HepG2 (cell line): ENCODE results near the gene C14orf93. TPM values are rescaled to one million over a fixed set of nuclear protein-coding genes. Genes with fewer than 3 reads are reported as not detected.

Experiments used
- ATAC-seq: fragments of 200-7000 bp; cut with Tn5 transposase; 3 replicates; pipeline ENCODE4 v1.9.1; 2020; ENCODE audit warnings: mild to moderate bottlenecking, moderate library complexity
- BruUV-seq: library from RNA; stranded (reverse); fragments of 400-500 nt; replicated peaks from 2 replicates; lab custom pipeline; 2021; lab: Mats Ljungman, UMichigan
- CTCF ChIA-PET: fragments of 300-600 bp; formaldehyde crosslinking; extraction: SDS; loops from one replicate; lab custom pipeline; 2021; ENCODE audit warnings: low total read pairs, inconsistent platforms, low intra/inter-chr PET ratio; lab: Yijun Ruan, JAX
- POLR2A ChIA-PET: fragments of 350-600 bp; sonication (Branson Sonifier 250); formaldehyde crosslinking; loops from one replicate; lab custom pipeline; 2020; ENCODE audit warnings: antibody characterized with exemption, inconsistent platforms; lab: Yijun Ruan, JAX
- DNase-seq: peaks from one replicate; pipeline ENCODE4 v3.0.0-alpha.2; 2015; ENCODE audit warnings: low spot score
- FAIRE-seq: peaks from 3 replicates; lab custom pipeline; 2011; peaks lifted over from hg19 to GRCh38; lab: Jason Lieb, UNC
- H2AFZ ChIP-seq: one replicate; pipeline ENCODE4 v1.6.1; 2011; ENCODE audit warnings: low read length, inconsistent platforms
- H3K27ac ChIP-seq: fragments of 300-600 bp; 3 replicates; pipeline ENCODE4 v1.8.0; 2011; ENCODE audit warnings: mixed run types, mild to moderate bottlenecking, mixed read lengths, low read length, inconsistent platforms; ENCODE audit not compliant: insufficient read depth; ENCODE audit errors: extremely low read length
- H3K27me3 ChIP-seq, 2 experiments: fragments of 200-600 bp in 1 of 2; 2 replicates in 1 of 2; 3 replicates in 1 of 2; pipeline versions ENCODE4 v1.6.0 to v1.8.0; 2011; ENCODE audit warnings: low read length in 2 of 2, mild to moderate bottlenecking in 2 of 2, moderate library complexity in 2 of 2, inconsistent platforms in 1 of 2; ENCODE audit not compliant: insufficient read depth in 2 of 2, control insufficient read depth in 1 of 2
- H3K36me3 ChIP-seq, 2 experiments: fragments of 200-600 bp in 1 of 2; replicated peaks in 1 of 2; 2 replicates in 1 of 2; 3 replicates in 1 of 2; pipeline versions ENCODE4 v1.5.1 to v1.8.0; 2011; ENCODE audit warnings: low read length in 2 of 2, inconsistent platforms in 1 of 2; ENCODE audit not compliant: insufficient read depth in 2 of 2, control insufficient read depth in 1 of 2
- H3K4me1 ChIP-seq: 2 replicates; pipeline ENCODE4 v1.5.1; 2012; ENCODE audit warnings: low read length, inconsistent platforms; ENCODE audit not compliant: insufficient read depth
- H3K4me2 ChIP-seq: 2 replicates; pipeline ENCODE4 v1.6.0; 2011; ENCODE audit warnings: low read depth, low read length, inconsistent platforms
- H3K4me3 ChIP-seq, 3 experiments: fragments of 200-600 bp in 1 of 3; sonication (generic), shearing (Covaris generic) in 1 of 3; replicated peaks in 1 of 3; 2 replicates each; pipeline ENCODE4 v1.5.1; 2011 to 2016; ENCODE audit warnings: low read length in 3 of 3, inconsistent platforms in 2 of 3, low read depth in 2 of 3, mild to moderate bottlenecking in 2 of 3, control low read depth in 1 of 3, mixed read lengths in 1 of 3; ENCODE audit not compliant: insufficient read depth in 1 of 3
- H3K79me2 ChIP-seq: one replicate; pipeline ENCODE4 v1.6.1; 2011; ENCODE audit warnings: low read length, inconsistent platforms; ENCODE audit not compliant: insufficient read depth
- H3K9ac ChIP-seq: 2 replicates; pipeline ENCODE4 v1.6.0; 2011; ENCODE audit warnings: mild to moderate bottlenecking, low read depth, low read length, inconsistent platforms; ENCODE audit not compliant: insufficient read depth
- H3K9me3 ChIP-seq: 2 replicates; pipeline ENCODE4 v1.5.1; 2012; ENCODE audit warnings: mild to moderate bottlenecking, low read length
- H4K20me1 ChIP-seq: 2 replicates; pipeline ENCODE4 v1.6.0; 2011; ENCODE audit warnings: inconsistent platforms, mild to moderate bottlenecking, low read length, moderate library complexity; ENCODE audit not compliant: insufficient read depth
- AKAP8 ChIP-seq: sonication (generic); formaldehyde crosslinking; IDR thresholded peaks from 2 replicates; pipeline ENCODE4 v1.5.1; 2020; ENCODE audit warnings: mild to moderate bottlenecking, missing genetic modification reagents
- NONO ChIP-seq, 2 experiments: fragments of 450-650 bp in 1 of 2; sonication (generic) in 1 of 2; formaldehyde crosslinking in 1 of 2; IDR thresholded peaks in 1 of 2; conservative IDR thresholded peaks in 1 of 2; 2 replicates each; pipeline versions ENCODE4 v1.6.1 to v1.8.0; 2017 to 2022; ENCODE audit warnings: mild to moderate bottlenecking in 1 of 2, missing genetic modification reagents in 1 of 2, moderate library complexity in 1 of 2
- TSC22D2 ChIP-seq: sonication (generic); formaldehyde crosslinking; IDR thresholded peaks from 2 replicates; pipeline ENCODE4 v1.5.1; 2020; ENCODE audit warnings: missing genetic modification reagents, mild to moderate bottlenecking, borderline replicate concordance
- ZNF143 ChIP-seq: sonication (generic); formaldehyde crosslinking; IDR thresholded peaks from 2 replicates; pipeline ENCODE4 v1.4.0; 2020; ENCODE audit warnings: missing genetic modification reagents
- ZNF251 ChIP-seq: sonication (generic); formaldehyde crosslinking; IDR thresholded peaks from 2 replicates; pipeline ENCODE4 v1.9.0; 2021; ENCODE audit warnings: mild to moderate bottlenecking, missing genetic modification reagents
- ZNF263 ChIP-seq: sonication (generic); formaldehyde crosslinking; IDR thresholded peaks from 2 replicates; pipeline ENCODE4 v1.4.0; 2020; ENCODE audit warnings: missing genetic modification reagents
- ZNF607 ChIP-seq: sonication (generic); formaldehyde crosslinking; IDR thresholded peaks from 2 replicates; pipeline ENCODE4 v1.5.1; 2020; ENCODE audit warnings: missing genetic modification reagents, mild to moderate bottlenecking, borderline replicate concordance
- WGBS: methylation state at CpG from one replicate; pipeline ENCODE4 v1.1.6; 2017; ENCODE audit warnings: low lambda C conversion rate; 5-methylcytosine and 5-hydroxymethylcytosine counted together
- in situ Hi-C: cut with HindIII; loops from 2 replicates; pipeline ENCODE4 v1.10.0; 2017; ENCODE audit warnings: low pct_unique_long_range_greater_than_20kb; ENCODE audit not compliant: extremely low pct_ligation_motif_present
- intact Hi-C: fragments of 100-400 bp; cut with micrococcal nuclease; formaldehyde crosslinking; loops from one replicate; pipeline ENCODE4 v1.10.0; 2022; ENCODE audit not compliant: unreplicated experiment
- polyA plus RNA-seq, 8 experiments: library from polyadenylated mRNA; depleted of rRNA in 3 of 8; stranded (reverse) in 7 of 8; unstranded in 1 of 8; fragments of >200 nt; fragmentation: Illumina TruSeq in 4 of 8; extraction: Trizol in 4 of 8; gene quantifications; 2 replicates each; pipeline versions ENCODE4 v1.2.1 to v1.2.3, GENCODE V29; 2011 to 2016; ENCODE audit warnings: low read depth in 4 of 8, missing spikeins in 1 of 8, mixed read lengths in 1 of 8; ENCODE audit not compliant: insufficient read depth in 1 of 8
- total RNA-seq, 5 experiments: library from RNA; depleted of rRNA; stranded (reverse); fragments of >200 nt; fragmentation: Illumina TruSeq; extraction: Trizol; gene quantifications; 2 replicates each; pipeline ENCODE4 v1.2.3, GENCODE V29; 2016; ENCODE audit warnings: low read depth in 1 of 5
- TF ChIP-seq, protein P1 (sequence below): sonication (generic); formaldehyde crosslinking; IDR thresholded peaks from 2 replicates; pipeline ENCODE4 v1.4.0; 2020; ENCODE audit warnings: missing genetic modification reagents, borderline replicate concordance
- TF ChIP-seq, protein P2 (sequence below): sonication (generic); formaldehyde crosslinking; IDR thresholded peaks from 2 replicates; pipeline ENCODE4 v1.4.0; 2020; ENCODE audit warnings: missing genetic modification reagents
- TF ChIP-seq, protein P3 (sequence below): IDR thresholded peaks from 2 replicates; pipeline ENCODE4 v1.6.1; 2012; ENCODE audit warnings: inconsistent platforms
- TF ChIP-seq, protein P4 (sequence below): sonication (generic); formaldehyde crosslinking; IDR thresholded peaks from 2 replicates; pipeline ENCODE4 v1.4.0; 2020; ENCODE audit warnings: missing genetic modification reagents, borderline replicate concordance

Gene C14orf93
- total and polyA plus RNA-seq, 2 of the 13 experiments (the other 11 are each of a cell fraction or from before 2014, with no cell fraction given): 11.4 to 22.5 TPM

DNA sequence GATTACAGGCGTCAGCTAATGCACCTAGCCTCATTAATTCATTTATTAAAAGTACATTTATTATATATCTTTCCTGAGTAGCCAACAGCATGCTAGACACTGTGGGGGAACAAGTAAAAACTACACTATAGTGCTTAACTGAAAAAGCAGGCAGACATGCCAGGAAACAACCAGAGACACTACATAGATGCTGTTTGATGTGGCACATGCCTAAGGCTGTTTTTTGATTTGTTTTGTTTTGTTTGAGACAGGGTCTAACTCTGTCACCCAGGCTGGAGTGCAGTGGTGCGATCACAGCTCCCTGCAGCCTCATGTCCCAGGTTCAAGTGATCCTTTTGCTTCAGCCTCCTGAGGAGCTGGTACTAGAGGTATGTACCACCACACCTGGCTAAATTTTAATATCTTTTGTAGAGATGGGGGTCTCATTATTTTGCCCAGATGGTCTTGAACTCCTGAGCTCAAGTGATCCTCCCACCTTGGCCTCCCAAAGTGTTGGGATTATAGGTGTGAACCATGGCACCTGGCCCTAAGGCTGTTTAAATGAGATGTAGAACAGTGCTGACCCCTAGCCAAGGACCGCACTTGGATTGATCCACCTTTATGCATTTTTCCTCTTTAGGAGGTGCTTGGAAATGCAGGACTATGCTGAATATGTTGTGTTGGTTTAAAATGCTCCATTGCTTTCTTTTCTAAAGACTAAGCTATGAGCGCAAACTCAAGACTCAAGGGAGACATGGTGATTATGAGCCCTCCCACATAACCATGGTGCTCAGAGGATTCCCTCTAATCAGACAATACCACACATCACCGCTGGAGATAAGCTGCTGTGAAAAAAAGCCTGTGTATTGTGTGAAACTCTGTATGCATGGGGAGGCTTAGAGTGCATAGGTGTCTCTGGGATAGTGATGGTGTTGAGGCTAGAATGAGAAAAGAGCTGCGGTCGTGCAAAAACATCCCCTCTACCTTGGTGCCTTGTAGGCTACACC, 10.5 kb upstream of the C14orf93 start:
- H3K27me3 ChIP-seq: no peaks in the 10 kb centered on the region
- peaks cover 4 to 10% of the 10 kb centered on the region in 2 experiments for H3K36me3 ChIP-seq
- no peaks in the 10 kb centered on the region for H3K9me3 ChIP-seq
- no peaks in the 10 kb centered on the region for H4K20me1 ChIP-seq
- no peak overlapping the region for H2AFZ ChIP-seq
- 96% methylated on average over 7 of the region's 7 CpGs for whole genome bisulfite sequencing
- ATAC-seq (peak; percentile 6), FAIRE-seq (no peak), DNase-seq (no peak)
- H3K9ac ChIP-seq: no peak overlapping the region
- H3K4me3 ChIP-seq: no peak overlapping the region
- intact Hi-C loops: no loop called here
- H3K79me2 ChIP-seq: no peaks in the 10 kb centered on the region
- no TSS peak for BruUV-seq
- CTCF ChIA-PET: no interaction called here
- H3K27ac ChIP-seq: no peak overlapping the region
- no peak overlapping the region for H3K4me2 ChIP-seq
- peaks cover 8% of the 10 kb centered on the region for H3K4me1 ChIP-seq
- in situ Hi-C loops: no loop called here
- POLR2A ChIA-PET: interaction anchor here (1.2 to 15.1 kb wide), 3 partner anchors 13 to 14 kb away, joined by 5 to 203 read pairs (median 5); partner anchors contain the start of gene PSMB5
- TF ChIP-seq ZNF607 (CRISPR knock-in tag): no peak
- TF ChIP-seq, protein P1, sequence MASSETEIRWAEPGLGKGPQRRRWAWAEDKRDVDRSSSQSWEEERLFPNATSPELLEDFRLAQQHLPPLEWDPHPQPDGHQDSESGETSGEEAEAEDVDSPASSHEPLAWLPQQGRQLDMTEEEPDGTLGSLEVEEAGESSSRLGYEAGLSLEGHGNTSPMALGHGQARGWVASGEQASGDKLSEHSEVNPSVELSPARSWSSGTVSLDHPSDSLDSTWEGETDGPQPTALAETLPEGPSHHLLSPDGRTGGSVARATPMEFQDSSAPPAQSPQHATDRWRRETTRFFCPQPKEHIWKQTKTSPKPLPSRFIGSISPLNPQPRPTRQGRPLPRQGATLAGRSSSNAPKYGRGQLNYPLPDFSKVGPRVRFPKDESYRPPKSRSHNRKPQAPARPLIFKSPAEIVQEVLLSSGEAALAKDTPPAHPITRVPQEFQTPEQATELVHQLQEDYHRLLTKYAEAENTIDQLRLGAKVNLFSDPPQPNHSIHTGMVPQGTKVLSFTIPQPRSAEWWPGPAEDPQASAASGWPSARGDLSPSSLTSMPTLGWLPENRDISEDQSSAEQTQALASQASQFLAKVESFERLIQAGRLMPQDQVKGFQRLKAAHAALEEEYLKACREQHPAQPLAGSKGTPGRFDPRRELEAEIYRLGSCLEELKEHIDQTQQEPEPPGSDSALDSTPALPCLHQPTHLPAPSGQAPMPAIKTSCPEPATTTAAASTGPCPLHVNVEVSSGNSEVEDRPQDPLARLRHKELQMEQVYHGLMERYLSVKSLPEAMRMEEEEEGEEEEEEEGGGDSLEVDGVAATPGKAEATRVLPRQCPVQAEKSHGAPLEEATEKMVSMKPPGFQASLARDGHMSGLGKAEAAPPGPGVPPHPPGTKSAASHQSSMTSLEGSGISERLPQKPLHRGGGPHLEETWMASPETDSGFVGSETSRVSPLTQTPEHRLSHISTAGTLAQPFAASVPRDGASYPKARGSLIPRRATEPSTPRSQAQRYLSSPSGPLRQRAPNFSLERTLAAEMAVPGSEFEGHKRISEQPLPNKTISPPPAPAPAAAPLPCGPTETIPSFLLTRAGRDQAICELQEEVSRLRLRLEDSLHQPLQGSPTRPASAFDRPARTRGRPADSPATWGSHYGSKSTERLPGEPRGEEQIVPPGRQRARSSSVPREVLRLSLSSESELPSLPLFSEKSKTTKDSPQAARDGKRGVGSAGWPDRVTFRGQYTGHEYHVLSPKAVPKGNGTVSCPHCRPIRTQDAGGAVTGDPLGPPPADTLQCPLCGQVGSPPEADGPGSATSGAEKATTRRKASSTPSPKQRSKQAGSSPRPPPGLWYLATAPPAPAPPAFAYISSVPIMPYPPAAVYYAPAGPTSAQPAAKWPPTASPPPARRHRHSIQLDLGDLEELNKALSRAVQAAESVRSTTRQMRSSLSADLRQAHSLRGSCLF (CRISPR knock-in tag): no peak
- no peak for TF ChIP-seq NONO (IDR thresholded peaks at IDR 0.05)
- TF ChIP-seq NONO (CRISPR knock-in tag; conservative IDR thresholded peaks at IDR 0.05): no peak
- TF ChIP-seq ZNF263 (CRISPR knock-in tag): no peak
- TF ChIP-seq, protein P2, sequence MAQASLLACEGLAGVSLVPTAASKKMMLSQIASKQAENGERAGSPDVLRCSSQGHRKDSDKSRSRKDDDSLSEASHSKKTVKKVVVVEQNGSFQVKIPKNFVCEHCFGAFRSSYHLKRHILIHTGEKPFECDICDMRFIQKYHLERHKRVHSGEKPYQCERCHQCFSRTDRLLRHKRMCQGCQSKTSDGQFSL (CRISPR knock-in tag): no peak
- TF ChIP-seq ZNF143: no peak
- no peak for TF ChIP-seq AKAP8 (CRISPR knock-in tag)
- no peak for TF ChIP-seq TSC22D2 (CRISPR knock-in tag)
- TF ChIP-seq ZNF251 (CRISPR knock-in tag): 0 out of 2 replicates have a peak, but pooled peaks have one; percentile 41
- TF ChIP-seq, protein P3, sequence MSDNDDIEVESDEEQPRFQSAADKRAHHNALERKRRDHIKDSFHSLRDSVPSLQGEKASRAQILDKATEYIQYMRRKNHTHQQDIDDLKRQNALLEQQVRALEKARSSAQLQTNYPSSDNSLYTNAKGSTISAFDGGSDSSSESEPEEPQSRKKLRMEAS: no peak
- TF ChIP-seq, protein P4, sequence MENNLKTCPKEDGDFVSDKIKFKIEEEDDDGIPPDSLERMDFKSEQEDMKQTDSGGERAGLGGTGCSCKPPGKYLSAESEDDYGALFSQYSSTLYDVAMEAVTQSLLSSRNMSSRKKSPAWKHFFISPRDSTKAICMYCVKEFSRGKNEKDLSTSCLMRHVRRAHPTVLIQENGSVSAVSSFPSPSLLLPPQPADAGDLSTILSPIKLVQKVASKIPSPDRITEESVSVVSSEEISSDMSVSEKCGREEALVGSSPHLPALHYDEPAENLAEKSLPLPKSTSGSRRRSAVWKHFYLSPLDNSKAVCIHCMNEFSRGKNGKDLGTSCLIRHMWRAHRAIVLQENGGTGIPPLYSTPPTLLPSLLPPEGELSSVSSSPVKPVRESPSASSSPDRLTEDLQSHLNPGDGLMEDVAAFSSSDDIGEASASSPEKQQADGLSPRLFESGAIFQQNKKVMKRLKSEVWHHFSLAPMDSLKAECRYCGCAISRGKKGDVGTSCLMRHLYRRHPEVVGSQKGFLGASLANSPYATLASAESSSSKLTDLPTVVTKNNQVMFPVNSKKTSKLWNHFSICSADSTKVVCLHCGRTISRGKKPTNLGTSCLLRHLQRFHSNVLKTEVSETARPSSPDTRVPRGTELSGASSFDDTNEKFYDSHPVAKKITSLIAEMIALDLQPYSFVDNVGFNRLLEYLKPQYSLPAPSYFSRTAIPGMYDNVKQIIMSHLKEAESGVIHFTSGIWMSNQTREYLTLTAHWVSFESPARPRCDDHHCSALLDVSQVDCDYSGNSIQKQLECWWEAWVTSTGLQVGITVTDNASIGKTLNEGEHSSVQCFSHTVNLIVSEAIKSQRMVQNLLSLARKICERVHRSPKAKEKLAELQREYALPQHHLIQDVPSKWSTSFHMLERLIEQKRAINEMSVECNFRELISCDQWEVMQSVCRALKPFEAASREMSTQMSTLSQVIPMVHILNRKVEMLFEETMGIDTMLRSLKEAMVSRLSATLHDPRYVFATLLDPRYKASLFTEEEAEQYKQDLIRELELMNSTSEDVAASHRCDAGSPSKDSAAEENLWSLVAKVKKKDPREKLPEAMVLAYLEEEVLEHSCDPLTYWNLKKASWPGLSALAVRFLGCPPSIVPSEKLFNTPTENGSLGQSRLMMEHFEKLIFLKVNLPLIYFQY: no peak
